Measurements from ENCODE around the gene NPIPA7. TPM values are rescaled to one million over a fixed set of nuclear protein-coding genes. Genes with fewer than 3 reads are reported as not detected.

NPIPA7 gene
- total RNA-seq, 3 donors from 2014 or later, result 1.4 to 3.9 (median 2.6) TPM

Other genes with a start within 250 kb of the NPIPA7 start
- not detected for gene ABCC6, start 155.6 kb upstream of the NPIPA7 start, total RNA-seq
- gene NOMO3, start 146.6 kb upstream of the NPIPA7 start, total RNA-seq, result 10 to 100 TPM; 45.4 to 58.8 (median 58.2) TPM

Measured in activated T-cell treated with anti-CD3 and anti-CD28 coated beads, Interleukin-2, amount 50 U/mL, for 4 hours (primary cell).